HCT116 (cell line): ENCODE measurements around the gene TFF3.

Experiments
- TF ChIP-seq, protein P1 (sequence below), 3 experiments: fragments of 200-600 bp in 1 of 3; sonication (generic) in 1 of 3; IDR thresholded peaks in 2 of 3; conservative IDR thresholded peaks in 1 of 3; 2 replicates each; pipeline ENCODE4 v1.5.1; 2012 to 2017; ENCODE audit warnings: low read depth in 2 of 3, low read length in 2 of 3, antibody characterized with exemption in 1 of 3, borderline replicate concordance in 1 of 3, control low read depth in 1 of 3, mild to moderate bottlenecking in 1 of 3, mixed read lengths in 1 of 3, mixed run types in 1 of 3, moderate library complexity in 1 of 3; ENCODE audit not compliant: insufficient read depth in 1 of 3
- TF ChIP-seq, protein P2 (sequence below): IDR thresholded peaks from 2 replicates; pipeline ENCODE4 v1.6.1; 2012; ENCODE audit warnings: low read depth

DNA sequence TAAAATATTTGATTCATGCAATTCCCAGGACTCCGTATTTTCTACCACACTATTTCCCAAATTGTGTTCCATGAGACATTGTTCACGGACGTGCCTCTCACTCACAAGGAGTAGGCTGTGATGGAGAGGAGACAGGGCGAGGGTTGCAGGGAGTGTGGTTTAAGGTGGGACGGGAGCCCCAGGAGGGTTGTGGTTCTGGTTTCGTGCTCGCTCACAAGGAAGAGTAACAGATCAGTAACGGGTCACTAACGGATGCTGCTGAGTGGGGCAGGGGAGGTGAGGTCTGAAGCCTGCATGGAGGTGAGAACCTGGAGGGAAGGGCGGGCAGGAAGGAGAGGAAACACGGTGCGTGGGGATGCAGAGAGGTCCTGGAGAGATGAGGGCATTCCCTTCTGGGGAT, 28.8 kb downstream of the TFF3 start:
- TF ChIP-seq, protein P1, sequence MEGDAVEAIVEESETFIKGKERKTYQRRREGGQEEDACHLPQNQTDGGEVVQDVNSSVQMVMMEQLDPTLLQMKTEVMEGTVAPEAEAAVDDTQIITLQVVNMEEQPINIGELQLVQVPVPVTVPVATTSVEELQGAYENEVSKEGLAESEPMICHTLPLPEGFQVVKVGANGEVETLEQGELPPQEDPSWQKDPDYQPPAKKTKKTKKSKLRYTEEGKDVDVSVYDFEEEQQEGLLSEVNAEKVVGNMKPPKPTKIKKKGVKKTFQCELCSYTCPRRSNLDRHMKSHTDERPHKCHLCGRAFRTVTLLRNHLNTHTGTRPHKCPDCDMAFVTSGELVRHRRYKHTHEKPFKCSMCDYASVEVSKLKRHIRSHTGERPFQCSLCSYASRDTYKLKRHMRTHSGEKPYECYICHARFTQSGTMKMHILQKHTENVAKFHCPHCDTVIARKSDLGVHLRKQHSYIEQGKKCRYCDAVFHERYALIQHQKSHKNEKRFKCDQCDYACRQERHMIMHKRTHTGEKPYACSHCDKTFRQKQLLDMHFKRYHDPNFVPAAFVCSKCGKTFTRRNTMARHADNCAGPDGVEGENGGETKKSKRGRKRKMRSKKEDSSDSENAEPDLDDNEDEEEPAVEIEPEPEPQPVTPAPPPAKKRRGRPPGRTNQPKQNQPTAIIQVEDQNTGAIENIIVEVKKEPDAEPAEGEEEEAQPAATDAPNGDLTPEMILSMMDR (IDR thresholded peaks at IDR 0.05 in 2 of 3, conservative IDR thresholded peaks at IDR 0.05 in 1 of 3; ENCODE audit: borderline replicate concordance in 1 of 3, insufficient read depth in 1 of 3, low read depth in 2 of 3, low read length in 2 of 3) = no peak
- TF ChIP-seq, protein P2, sequence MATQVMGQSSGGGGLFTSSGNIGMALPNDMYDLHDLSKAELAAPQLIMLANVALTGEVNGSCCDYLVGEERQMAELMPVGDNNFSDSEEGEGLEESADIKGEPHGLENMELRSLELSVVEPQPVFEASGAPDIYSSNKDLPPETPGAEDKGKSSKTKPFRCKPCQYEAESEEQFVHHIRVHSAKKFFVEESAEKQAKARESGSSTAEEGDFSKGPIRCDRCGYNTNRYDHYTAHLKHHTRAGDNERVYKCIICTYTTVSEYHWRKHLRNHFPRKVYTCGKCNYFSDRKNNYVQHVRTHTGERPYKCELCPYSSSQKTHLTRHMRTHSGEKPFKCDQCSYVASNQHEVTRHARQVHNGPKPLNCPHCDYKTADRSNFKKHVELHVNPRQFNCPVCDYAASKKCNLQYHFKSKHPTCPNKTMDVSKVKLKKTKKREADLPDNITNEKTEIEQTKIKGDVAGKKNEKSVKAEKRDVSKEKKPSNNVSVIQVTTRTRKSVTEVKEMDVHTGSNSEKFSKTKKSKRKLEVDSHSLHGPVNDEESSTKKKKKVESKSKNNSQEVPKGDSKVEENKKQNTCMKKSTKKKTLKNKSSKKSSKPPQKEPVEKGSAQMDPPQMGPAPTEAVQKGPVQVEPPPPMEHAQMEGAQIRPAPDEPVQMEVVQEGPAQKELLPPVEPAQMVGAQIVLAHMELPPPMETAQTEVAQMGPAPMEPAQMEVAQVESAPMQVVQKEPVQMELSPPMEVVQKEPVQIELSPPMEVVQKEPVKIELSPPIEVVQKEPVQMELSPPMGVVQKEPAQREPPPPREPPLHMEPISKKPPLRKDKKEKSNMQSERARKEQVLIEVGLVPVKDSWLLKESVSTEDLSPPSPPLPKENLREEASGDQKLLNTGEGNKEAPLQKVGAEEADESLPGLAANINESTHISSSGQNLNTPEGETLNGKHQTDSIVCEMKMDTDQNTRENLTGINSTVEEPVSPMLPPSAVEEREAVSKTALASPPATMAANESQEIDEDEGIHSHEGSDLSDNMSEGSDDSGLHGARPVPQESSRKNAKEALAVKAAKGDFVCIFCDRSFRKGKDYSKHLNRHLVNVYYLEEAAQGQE = no peak
